Endothelial cell of umbilical vein (primary cell): ENCODE results near the gene CETN3. TPM values are rescaled to one million over a fixed set of nuclear protein-coding genes. Genes with fewer than 3 reads are reported as not detected.

ENCODE experiments used
- BruUV-seq: library from RNA; stranded (reverse); fragments of 400-500 nt; replicated peaks from 2 replicates; lab custom pipeline; 2021; lab: Mats Ljungman, UMichigan
- CTCF ChIA-PET: fragments of 300-600, 350-600 bp; sonication (Branson Sonifier 250); formaldehyde crosslinking; loops from one replicate; lab custom pipeline; 2021; ENCODE audit warnings: antibody characterized with exemption, inconsistent platforms; lab: Charles Lee
- POLR2A ChIA-PET: fragments of 300-600, 350-600 bp; sonication (Branson Sonifier 250); formaldehyde crosslinking; loops from one replicate; lab custom pipeline; 2021; ENCODE audit warnings: antibody characterized with exemption, inconsistent platforms; lab: Charles Lee
- DNase-seq: peaks from one replicate; pipeline ENCODE4 v3.0.0-alpha.2; 2011; ENCODE audit warnings: low read depth, low spot score
- FAIRE-seq: peaks from 2 replicates; lab custom pipeline; 2011; peaks lifted over from hg19 to GRCh38; lab: Jason Lieb, UNC
- H2AFZ ChIP-seq: 2 replicates; pipeline ENCODE4 v1.6.0; 2012; ENCODE audit warnings: low read depth, low read length, control low read depth, inconsistent platforms
- H3K27ac ChIP-seq: 2 replicates; pipeline ENCODE4 v1.5.1; 2011; ENCODE audit warnings: low read depth, mild to moderate bottlenecking, control low read depth, low read length, moderate library complexity; ENCODE audit not compliant: insufficient read depth
- H3K27me3 ChIP-seq, 2 experiments: 2 replicates each; pipeline versions ENCODE4 v1.6.0 to v1.6.1; 2011; ENCODE audit warnings: low read length in 2 of 2, mixed read lengths in 1 of 2; ENCODE audit not compliant: control insufficient read depth in 2 of 2, insufficient read depth in 2 of 2
- H3K36me3 ChIP-seq, 2 experiments: 2 replicates in 1 of 2; 3 replicates in 1 of 2; pipeline ENCODE4 v1.5.1; 2011; ENCODE audit warnings: low read length in 2 of 2, mild to moderate bottlenecking in 1 of 2, moderate library complexity in 1 of 2; ENCODE audit not compliant: control insufficient read depth in 2 of 2, insufficient read depth in 2 of 2; ENCODE audit errors: extremely low read depth in 1 of 2
- H3K4me1 ChIP-seq: 3 replicates; pipeline ENCODE4 v1.5.1; 2011; ENCODE audit warnings: mild to moderate bottlenecking, low read length; ENCODE audit not compliant: control insufficient read depth, insufficient read depth; ENCODE audit errors: extremely low read depth
- H3K4me2 ChIP-seq: 2 replicates; pipeline ENCODE4 v1.6.1; 2011; ENCODE audit warnings: low read length, control low read depth, mixed read lengths; ENCODE audit not compliant: insufficient read depth
- H3K4me3 ChIP-seq, 3 experiments: fragments of 200-600 bp in 1 of 3; sonication (generic), shearing (Covaris generic) in 1 of 3; replicated peaks in 1 of 3; 2 replicates each; pipeline ENCODE4 v1.5.1; 2011 to 2016; ENCODE audit warnings: control low read depth in 3 of 3, low read length in 3 of 3, mild to moderate bottlenecking in 2 of 3, inconsistent platforms in 1 of 3, low read depth in 1 of 3, moderate library complexity in 1 of 3; ENCODE audit not compliant: insufficient read depth in 1 of 3
- H3K79me2 ChIP-seq: 2 replicates; pipeline ENCODE4 v1.6.0; 2012; ENCODE audit warnings: low read length, inconsistent platforms; ENCODE audit not compliant: control insufficient read depth, insufficient read depth
- H3K9ac ChIP-seq: replicated peaks from 2 replicates; pipeline ENCODE3; 2011; ENCODE audit warnings: low read length, control low read depth; ENCODE audit not compliant: insufficient read depth; ENCODE audit errors: extremely low read depth
- H3K9me1 ChIP-seq: replicated peaks from 3 replicates; pipeline ENCODE4 v1.6.0; 2011; ENCODE audit warnings: mild to moderate bottlenecking, low read length; ENCODE audit not compliant: control insufficient read depth, insufficient read depth; ENCODE audit errors: extremely low read depth
- H3K9me3 ChIP-seq: replicated peaks from 2 replicates; pipeline ENCODE4 v1.5.1; 2012; ENCODE audit warnings: low read length, inconsistent platforms; ENCODE audit not compliant: control insufficient read depth, insufficient read depth
- H4K20me1 ChIP-seq: replicated peaks from 2 replicates; pipeline ENCODE3; 2011; ENCODE audit warnings: mild to moderate bottlenecking, low read length; ENCODE audit not compliant: control insufficient read depth, insufficient read depth; ENCODE audit errors: extremely low read depth
- EZH2 ChIP-seq: IDR thresholded peaks from 2 replicates; pipeline ENCODE4 v1.6.1; 2012; ENCODE audit warnings: borderline replicate concordance, low read depth, mild to moderate bottlenecking, moderate library complexity, low read length, inconsistent platforms; ENCODE audit not compliant: severe bottlenecking
- FOS ChIP-seq: IDR thresholded peaks from 2 replicates; pipeline ENCODE4 v1.6.1; 2011; ENCODE audit warnings: mild to moderate bottlenecking, low read length, moderate library complexity, borderline replicate concordance; ENCODE audit not compliant: insufficient read depth
- GATA2 ChIP-seq: IDR thresholded peaks from 2 replicates; pipeline ENCODE4 v1.7.0; 2011; ENCODE audit warnings: low read depth, mild to moderate bottlenecking, moderate library complexity, mixed read lengths, low read length; ENCODE audit not compliant: insufficient read length, insufficient read depth
- JUN ChIP-seq: IDR thresholded peaks from 2 replicates; pipeline ENCODE4 v1.6.1; 2011; ENCODE audit warnings: borderline replicate concordance, low read depth; ENCODE audit not compliant: insufficient read length, insufficient read depth
- MYC ChIP-seq: IDR thresholded peaks from one replicate; pipeline ENCODE4 v1.6.1; 2011; ENCODE audit warnings: mild to moderate bottlenecking, low read depth, low read length
- POLR2A ChIP-seq: IDR thresholded peaks from 2 replicates; pipeline ENCODE4 v1.6.1; 2012; ENCODE audit warnings: low read depth, mild to moderate bottlenecking, control low read depth, low read length
- POLR2AphosphoS5 ChIP-seq: IDR thresholded peaks from 2 replicates; pipeline ENCODE4 v1.6.1; 2012; ENCODE audit warnings: low read depth, mild to moderate bottlenecking, control low read depth, low read length, moderate library complexity; ENCODE audit not compliant: insufficient read depth
- dilution Hi-C: fragments of 300-500 bp; cut with MboI; formaldehyde crosslinking; loops from one replicate; pipeline ENCODE4 v1.15.0; 2019; ENCODE audit warnings: low sequenced_read_pairs; ENCODE audit not compliant: extremely low pct_ligation_motif_present
- intact Hi-C: fragments of 100-400 bp; cut with micrococcal nuclease; formaldehyde crosslinking; loops from one replicate; pipeline ENCODE4 v1.10.0; 2022
- polyA plus RNA-seq, 4 experiments: library from polyadenylated mRNA; depleted of rRNA in 3 of 4; stranded (reverse) in 3 of 4; unstranded in 1 of 4; fragments of >200 nt; gene quantifications; 2 replicates each; pipeline versions ENCODE4 v1.2.1 to v1.2.3, GENCODE V29; 2011 to 2012; ENCODE audit warnings: missing spikeins in 1 of 4
- total RNA-seq: library from RNA; stranded (reverse); gene quantifications from 2 replicates; pipeline ENCODE4 v1.2.3, GENCODE V29; 2021
- TF ChIP-seq, protein P1 (sequence below): IDR thresholded peaks from 2 replicates; pipeline ENCODE4 v1.6.1; 2011; ENCODE audit not compliant: insufficient read depth, insufficient read length
- TF ChIP-seq, protein P2 (sequence below), 2 donors: IDR thresholded peaks; 1 replicate in 1 of 2; 2 replicates in 1 of 2; pipeline ENCODE4 v1.5.1; 2011; ENCODE audit warnings: low read length in 2 of 2, mild to moderate bottlenecking in 2 of 2, moderate library complexity in 2 of 2, control low read depth in 1 of 2, inconsistent platforms in 1 of 2, low read depth in 1 of 2; ENCODE audit not compliant: insufficient read depth in 1 of 2; ENCODE audit errors: extremely low read depth in 1 of 2

CETN3 gene
- total and polyA plus RNA-seq, 2 donors (not counting 3 experiments of a cell fraction or from before 2014, with no cell fraction given) = 2.2 to 17.3 TPM

DNA sequence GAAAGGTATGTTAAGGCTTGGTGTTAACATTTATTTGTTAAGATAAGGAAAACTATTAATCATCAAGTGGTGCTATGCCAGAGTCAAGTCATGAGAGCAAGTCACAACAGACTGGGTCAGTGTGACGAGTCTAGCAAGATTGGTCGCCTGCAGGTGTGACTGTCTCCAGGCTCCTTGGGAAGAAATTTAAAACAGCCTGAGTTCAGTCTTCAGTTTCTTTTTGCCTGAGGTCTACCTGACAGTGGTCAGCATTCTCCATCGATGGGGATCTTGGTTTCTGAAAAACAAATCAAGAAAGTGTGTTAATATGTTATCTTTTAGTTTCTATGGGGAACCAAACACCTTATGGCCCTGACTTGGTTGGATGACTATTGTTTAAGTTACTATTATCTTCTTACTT, 56.3 kb downstream of the CETN3 start:
- H3K27me3 ChIP-seq = no peaks in the 10 kb centered on the region
- H4K20me1 ChIP-seq = no peaks in the 10 kb centered on the region
- no peaks in the 10 kb centered on the region for H3K36me3 ChIP-seq
- ChIA-PET POLR2A (no interaction called here), CTCF (no interaction called here)
- no TSS peak for BruUV-seq
- FAIRE-seq = no peak
- H3K4me3 ChIP-seq = no peak overlapping the region
- intact Hi-C loops (no loop called here), dilution Hi-C loops (no loop called here)
- DNase-seq = no peak
- no peaks in the 10 kb centered on the region for H3K4me1 ChIP-seq
- H3K79me2 ChIP-seq = no peaks in the 10 kb centered on the region
- no peak overlapping the region for H2AFZ ChIP-seq
- no peak overlapping the region for H3K9ac ChIP-seq
- H3K9me1 ChIP-seq = no peaks in the 10 kb centered on the region
- H3K4me2 ChIP-seq = no peak overlapping the region
- TF ChIP-seq, protein P1, sequence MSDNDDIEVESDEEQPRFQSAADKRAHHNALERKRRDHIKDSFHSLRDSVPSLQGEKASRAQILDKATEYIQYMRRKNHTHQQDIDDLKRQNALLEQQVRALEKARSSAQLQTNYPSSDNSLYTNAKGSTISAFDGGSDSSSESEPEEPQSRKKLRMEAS = no peak
- TF ChIP-seq EZH2 (no peak), POLR2AphosphoS5 (no peak), POLR2A (no peak), GATA2 (no peak), MYC (no peak), JUN (no peak), FOS (no peak)
- TF ChIP-seq, protein P2, sequence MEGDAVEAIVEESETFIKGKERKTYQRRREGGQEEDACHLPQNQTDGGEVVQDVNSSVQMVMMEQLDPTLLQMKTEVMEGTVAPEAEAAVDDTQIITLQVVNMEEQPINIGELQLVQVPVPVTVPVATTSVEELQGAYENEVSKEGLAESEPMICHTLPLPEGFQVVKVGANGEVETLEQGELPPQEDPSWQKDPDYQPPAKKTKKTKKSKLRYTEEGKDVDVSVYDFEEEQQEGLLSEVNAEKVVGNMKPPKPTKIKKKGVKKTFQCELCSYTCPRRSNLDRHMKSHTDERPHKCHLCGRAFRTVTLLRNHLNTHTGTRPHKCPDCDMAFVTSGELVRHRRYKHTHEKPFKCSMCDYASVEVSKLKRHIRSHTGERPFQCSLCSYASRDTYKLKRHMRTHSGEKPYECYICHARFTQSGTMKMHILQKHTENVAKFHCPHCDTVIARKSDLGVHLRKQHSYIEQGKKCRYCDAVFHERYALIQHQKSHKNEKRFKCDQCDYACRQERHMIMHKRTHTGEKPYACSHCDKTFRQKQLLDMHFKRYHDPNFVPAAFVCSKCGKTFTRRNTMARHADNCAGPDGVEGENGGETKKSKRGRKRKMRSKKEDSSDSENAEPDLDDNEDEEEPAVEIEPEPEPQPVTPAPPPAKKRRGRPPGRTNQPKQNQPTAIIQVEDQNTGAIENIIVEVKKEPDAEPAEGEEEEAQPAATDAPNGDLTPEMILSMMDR (IDR thresholded peaks at IDR 0.05; ENCODE audit: extremely low read depth in 1 of 2, insufficient read depth in 1 of 2, low read depth in 1 of 2, low read length in 2 of 2) = no peak
- H3K27ac ChIP-seq = no peak overlapping the region
- no peaks in the 10 kb centered on the region for H3K9me3 ChIP-seq
